GM03348 (cell line): ENCODE data around the gene F7.
"Not testable (repeated sequence)": the region's sequence is repeated elsewhere in the genome, so short reads cannot be mapped to it uniquely, and the experiment has no call there.

Source experiments
- DNase-seq: peaks from one replicate; pipeline ENCODE4 v3.0.0; 2012; ENCODE audit warnings: low spot score

F7 gene

DNA sequence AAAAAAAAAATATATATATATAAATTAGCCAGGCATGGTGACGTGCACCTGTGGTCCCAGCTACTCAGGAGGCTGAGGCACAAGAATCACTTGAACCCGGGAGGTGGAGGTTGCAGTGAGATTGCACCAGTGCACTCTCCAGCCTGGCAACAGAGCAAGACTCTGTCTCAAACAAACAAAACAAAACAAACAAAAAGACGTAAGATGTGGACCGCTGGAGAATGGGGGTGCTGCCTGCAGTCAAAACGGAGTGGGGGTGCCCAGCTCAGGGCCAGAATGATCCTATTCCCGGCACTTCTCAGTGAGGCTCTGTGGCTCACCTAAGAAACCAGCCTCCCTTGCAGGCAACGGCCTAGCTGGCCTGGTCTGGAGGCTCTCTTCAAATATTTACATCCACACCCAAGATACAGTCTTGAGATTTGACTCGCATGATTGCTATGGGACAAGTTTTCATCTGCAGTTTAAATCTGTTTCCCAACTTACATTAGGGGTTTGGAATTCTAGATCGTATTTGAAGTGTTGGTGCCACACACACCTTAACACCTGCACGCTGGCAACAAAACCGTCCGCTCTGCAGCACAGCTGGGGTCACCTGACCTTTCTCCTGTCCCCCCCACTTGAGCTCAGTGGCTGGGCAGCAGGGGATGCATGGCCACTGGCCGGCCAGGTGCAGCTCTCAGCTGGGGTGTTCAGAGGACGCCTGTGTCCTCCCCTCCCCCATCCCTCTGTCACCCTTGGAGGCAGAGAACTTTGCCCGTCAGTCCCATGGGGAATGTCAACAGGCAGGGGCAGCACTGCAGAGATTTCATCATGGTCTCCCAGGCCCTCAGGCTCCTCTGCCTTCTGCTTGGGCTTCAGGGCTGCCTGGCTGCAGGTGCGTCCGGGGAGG, at the start of gene F7:
Gene F7 (plus strand): TSS at position 760 of the 889 bp plus-strand sequence. CDS start 51 bp downstream, at position 811.
- no peak for DNase-seq

- DNase-seq, result no peak
Observed at GRCh38 chr13:113057084-113057483, 48.5 kb upstream of the F7 start.

DNA sequence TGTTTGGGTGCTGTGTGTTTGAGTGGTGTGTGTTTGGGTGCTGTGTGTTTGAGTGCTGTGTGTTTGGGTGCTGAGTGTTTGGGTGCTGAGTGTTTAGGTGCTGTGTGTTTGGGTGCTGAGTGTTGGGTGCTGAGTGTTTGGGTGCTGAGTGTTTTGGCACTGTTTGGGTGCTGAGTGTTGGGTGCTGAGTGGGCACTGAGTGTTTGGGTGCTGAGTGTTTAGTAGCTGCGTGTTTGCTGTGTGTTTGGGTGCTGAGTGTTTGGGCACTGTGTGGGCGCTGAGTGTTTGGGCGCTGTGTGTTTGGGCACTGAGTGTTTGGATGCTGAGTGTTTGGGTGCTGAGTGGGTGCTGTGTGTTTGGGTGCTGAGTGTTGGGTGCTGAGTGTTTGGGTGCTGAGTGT, 48.0 kb upstream of the F7 start:
- not testable (repeated sequence) for DNase-seq

DNA sequence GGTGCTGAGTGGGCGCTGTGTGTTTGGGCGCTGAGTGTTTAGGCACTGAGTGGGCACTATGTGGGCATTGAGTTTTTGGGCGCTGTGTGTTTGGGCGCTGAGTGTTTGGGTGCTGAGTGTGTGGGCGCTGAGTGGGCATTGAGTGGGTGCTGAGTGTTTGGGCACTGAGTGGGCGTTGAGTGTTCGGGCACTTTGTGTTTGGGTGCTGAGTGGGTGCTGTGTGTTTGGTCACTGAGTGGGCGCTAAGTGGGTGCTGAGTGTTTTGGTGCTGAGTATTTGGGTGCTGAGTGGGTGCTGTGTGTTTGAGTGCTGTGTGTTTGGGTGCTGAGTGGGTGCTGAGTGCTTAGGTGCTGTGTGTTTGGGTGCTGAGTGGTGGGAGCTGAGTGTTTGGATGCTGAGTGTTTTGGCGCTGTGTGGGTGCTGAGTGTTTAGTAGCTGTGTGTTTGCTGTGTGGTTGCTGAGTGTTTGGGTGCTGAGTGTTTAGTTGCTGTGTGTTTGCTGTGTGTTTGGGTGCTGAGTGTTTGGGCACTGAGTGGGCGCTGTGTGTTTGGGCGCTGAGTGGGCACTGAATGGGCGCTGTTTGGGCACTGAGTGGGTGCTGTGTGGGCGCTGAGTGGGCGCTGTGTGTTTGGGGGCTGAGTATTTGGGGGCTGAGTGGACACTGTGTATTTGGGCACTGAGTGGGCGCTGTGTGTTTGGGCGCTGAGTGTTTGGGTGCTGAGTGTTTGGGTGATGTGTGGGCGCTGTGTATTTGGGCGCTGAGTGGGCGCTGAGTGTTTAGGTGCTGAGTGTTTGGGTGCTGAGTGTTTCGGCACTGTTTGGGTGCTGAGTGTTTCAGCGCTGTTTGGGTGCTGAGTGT, 47.2 kb upstream of the F7 start:
- DNase-seq, result no peak

GRCh38 chr13:113058988-113059850, 46.4 kb upstream of the F7 start:
- no peak for DNase-seq

DNA sequence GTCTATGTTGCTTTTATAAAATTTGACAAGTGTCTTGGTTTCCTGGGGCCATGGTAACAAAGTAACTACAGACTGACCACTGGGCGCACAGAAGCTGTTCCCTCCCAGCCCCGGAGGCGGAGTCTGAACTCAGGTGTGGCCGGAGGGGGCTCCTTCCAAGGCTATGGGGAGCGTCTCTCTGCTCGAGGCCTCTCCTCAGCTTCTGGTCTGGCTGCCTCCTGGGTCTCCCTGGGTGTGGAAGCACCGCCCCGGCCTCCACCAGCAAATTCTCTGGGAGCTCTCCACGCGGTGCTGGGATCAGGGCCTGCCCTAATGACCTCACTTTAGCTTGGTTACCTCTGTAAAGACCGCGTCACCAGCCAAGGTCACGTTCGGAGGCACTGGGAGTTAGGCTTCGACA, 45.7 kb upstream of the F7 start:
- no peak for DNase-seq

DNA sequence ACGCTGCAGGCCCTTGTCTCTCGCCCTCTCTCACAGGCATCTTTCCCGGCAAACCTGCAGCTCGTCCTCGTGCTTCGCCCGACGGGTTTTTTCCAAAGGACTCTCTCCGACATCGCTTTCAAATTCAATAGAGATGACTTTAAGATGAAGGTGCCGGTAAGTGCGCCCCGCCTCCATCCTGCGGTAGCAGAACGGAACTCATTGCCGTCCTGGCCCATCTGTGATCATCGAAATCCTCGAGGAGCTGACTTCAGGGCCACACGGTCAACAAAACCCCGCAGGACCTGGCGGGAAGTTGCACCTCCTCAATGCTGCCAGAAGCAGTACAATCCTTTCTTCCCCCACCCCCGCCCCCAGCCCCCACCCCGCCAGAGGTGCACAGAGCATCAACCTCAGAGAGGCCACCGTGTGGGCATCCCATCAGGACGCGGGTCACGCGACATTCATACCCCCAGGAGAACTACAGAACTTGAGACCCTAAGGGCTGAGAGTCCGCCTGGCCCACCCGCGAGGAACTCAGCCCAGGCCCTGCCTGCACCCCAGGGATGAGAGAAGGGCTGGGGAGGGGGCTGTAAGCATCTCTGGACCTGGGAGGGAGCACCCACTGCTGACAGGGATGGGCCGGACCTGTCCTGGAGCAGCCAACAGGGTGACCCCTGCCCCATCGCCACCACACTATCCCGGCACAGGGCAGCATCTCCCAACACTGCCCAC, 44.9 kb upstream of the F7 start:
- no peak for DNase-seq

- no peak for DNase-seq
Observed at GRCh38 chr13:113061271-113061625, 44.3 kb upstream of the F7 start.

- no peak for DNase-seq
Observed at GRCh38 chr13:113061796-113062425, 43.7 kb upstream of the F7 start.

DNA sequence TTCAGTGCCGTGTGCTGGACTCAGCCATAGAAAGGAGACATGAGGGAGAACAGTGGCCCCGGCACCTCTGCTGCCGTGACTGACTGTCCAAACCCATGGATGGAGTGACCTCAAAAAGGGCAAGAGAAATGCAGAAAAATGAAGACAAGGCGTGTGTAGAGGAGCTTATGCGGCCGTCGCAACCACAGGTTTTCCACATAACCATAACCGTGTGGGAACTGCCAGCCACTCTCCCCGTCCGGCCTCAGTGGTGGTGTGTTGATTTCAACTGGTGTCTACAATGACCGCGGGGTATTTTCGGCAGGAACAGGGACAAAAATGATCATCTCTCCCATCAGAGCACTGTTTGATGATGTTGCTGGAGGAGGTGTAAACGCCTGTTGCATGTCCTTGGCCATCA, 42.9 kb upstream of the F7 start:
- DNase-seq, result no peak

DNA sequence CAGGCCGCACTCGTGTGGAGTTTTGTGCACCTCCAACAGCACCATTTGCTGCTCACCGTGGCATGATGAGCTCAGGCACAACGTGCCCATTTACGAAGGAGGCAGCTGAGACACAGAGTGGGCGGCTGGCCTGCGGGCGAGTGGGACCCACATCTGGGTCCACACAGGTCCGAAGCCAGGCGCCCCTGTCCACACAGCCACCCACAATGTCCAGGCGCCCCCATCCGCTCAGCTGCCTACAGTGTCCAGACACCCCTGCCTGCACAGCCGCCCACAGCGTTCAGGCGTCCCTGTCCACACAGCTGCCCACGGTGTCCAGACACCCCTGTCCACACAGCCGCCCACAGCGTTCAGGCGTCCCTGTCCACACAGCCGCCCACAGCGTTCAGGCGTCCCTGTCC, 42.5 kb upstream of the F7 start:
- no peak for DNase-seq

- no peak for DNase-seq
Observed at GRCh38 chr13:113064000-113064533, 41.5 kb upstream of the F7 start.

- DNase-seq, result peak; percentile 65
Observed at GRCh38 chr13:113064534-113065405, 40.8 kb upstream of the F7 start.

GRCh38 chr13:113065406-113066141, 40.0 kb upstream of the F7 start:
- no peak for DNase-seq

GRCh38 chr13:113066142-113066455, 39.5 kb upstream of the F7 start:
- no peak for DNase-seq

DNA sequence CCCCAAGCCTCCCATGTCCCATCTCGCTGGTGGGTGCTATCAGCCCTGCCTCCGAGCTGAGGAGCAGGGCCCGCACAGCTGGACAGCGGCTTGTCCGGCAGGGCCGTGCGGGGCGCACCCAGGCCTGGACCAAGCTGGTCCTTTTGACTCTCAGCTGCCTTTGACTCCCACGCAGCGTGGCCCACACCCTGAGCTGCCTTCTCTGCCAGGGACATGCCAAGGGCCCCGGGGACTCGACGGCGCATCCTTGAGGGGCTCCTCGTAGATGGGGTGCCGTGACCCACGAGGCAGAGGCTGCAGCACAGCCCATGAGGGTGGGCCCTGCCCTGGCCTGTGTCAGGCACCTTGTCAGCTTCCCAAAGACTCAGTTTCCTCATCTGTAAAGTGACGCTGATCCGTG, 38.8 kb upstream of the F7 start:
- no peak for DNase-seq

DNA sequence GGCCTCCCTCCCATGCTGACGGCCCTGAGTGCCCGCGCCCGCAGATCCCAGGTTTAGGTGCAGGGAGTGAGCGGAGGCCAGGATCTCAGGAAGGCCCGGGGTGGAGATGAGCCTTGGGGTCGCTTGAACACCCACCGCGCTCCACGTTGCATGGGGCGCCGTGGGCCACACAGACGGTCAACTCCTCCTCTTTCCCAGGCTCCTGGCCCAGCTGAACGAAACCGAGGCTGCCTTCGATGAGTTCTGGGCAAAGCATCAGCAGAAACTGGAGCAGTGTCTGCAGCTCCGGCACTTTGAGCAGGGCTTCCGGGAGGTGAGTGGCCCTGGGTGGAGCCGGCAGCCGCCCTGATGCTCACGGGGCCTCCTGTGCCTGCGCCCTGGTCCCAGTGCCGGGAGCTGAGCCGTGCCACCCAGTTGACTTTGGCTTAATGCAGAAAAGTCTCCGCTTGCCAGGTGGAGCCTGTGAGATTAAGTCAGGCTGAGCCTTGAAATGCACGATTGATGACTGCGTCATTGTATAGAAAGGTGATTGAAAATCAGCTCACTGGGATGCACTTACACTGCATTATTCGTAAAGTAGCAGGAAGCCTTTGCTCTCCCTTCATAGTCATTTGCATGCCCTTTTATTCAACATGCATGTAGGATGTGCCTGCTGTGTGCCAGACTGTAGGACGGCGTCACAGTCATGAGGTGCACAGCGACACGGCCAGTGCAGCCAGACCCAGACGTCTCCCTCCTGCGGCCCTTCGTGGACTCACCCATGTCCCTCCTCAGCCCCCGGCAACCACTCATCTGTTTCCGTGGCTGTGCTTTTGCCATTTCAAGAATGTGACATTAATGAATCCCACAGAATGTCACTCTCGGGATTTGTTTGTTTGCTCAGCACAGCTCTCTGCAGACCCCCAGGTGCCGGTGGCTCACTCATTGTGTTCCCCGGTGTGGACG, 35.5 kb upstream of the F7 start:
- no peak for DNase-seq

GRCh38 chr13:113070855-113071254, 34.7 kb upstream of the F7 start:
- DNase-seq, result no peak
